Limb (tissue), 2 donors: ENCODE data around the gene DNAJC5G.
"Not testable (repeated sequence)": the region's sequence is repeated elsewhere in the genome, so short reads cannot be mapped to it uniquely, and the experiment has no call there.

ENCODE experiments used
- DNase-seq, 2 donors: peaks; one replicate each; pipeline ENCODE4 v3.0.0-alpha.2; 2016; ENCODE audit errors: extremely low spot score in 2 of 2

Gene DNAJC5G

GRCh38 chr2:27251766-27252165 lies 23.5 kb upstream of the DNAJC5G start:
- DNase-seq = no peak

DNA sequence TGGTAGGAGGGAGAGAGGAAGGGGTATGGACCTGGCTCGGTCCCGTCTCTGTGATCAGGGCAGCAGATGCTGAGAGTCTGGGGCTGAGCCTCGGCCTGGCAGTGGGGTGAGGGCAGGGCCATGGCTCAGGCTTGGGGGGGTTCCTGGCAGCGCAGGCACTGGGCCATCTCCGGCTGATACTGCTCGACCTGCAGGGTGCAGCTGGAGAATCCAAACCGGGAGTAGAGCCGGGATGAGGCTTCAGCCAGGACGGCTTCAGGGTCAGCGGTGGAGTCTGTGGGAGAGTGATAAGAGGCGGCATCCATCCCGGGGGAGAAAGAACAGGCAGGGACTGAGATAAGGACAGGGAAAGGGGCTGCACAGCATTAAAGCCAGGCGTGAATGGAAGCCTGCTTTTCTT lies 20.0 kb upstream of the DNAJC5G start:
- DNase-seq = no peak

GRCh38 chr2:27255660-27256059 lies 19.6 kb upstream of the DNAJC5G start:
- no peak for DNase-seq

DNA sequence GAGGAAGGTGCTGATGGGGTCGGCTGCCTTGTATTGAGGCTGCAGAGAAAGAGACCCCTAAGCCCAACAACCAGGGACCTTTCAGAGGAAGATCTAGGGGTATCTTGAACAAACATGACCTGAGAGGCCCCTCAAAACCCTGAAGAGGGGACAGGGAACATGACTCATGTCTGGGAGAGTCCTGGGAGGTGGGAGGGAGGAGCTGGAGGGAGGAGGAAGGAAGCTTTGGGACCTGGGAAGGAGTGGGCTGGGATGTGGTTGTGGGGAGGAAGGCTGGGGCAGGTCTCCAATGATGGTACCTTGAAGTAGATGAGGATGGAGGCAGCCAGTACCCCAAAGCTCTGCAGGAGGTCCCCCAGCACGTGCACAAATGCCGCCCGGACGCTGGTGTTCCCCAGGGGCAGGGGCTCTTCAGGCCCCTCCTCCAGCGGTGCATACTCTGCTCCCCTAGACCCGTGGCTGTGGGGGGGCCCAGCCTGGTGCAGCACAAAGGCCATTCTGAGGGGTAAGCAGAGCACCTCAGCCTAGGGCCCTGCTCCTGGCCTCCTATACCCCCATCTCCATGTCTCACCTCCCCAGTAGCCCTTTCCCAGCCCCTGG lies 18.3 kb upstream of the DNAJC5G start:
- DNase-seq = no peak

DNA sequence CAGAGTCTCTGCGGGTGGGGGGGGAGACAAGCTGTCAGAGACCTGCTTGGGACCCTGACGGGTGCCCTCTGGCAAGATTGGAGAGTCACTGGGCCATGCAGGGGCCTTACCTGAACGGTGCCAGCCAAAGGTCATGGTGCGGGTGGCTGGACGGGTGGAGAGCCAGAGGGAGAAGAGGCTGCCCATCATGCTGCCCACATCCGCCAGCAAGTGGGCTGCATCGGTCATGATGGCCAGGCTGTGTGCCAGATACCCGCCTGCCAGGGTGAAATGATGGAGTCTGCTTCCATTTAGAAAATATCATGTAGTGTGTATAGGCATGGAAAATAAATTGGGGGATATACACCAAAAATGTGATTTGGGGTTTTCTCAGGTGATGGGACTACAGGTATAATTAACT lies 17.2 kb upstream of the DNAJC5G start:
- no peak for DNase-seq

- no peak for DNase-seq
These were observed 13.8 kb upstream of the DNAJC5G start for GRCh38 chr2:27261241-27261925.

DNA sequence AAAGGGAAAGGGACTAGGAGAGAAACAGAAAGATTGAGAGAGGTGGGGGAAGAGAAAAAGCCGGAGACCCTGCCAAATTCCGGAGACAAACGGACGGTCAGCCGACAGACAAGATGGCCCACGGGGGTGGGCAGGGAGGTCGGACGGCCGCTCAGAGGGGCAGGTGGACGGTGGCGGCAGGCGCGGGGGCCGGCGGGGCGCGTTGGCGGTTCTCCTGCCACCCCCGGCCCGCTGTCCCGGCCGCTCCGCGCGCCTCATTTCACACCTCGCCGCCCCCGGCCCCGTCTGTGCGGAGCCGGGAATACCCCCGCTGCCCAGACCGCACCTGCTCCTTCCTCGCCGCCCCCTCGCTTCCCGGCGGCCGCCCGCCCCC lies 13.3 kb upstream of the DNAJC5G start:
- no peak for DNase-seq

DNA sequence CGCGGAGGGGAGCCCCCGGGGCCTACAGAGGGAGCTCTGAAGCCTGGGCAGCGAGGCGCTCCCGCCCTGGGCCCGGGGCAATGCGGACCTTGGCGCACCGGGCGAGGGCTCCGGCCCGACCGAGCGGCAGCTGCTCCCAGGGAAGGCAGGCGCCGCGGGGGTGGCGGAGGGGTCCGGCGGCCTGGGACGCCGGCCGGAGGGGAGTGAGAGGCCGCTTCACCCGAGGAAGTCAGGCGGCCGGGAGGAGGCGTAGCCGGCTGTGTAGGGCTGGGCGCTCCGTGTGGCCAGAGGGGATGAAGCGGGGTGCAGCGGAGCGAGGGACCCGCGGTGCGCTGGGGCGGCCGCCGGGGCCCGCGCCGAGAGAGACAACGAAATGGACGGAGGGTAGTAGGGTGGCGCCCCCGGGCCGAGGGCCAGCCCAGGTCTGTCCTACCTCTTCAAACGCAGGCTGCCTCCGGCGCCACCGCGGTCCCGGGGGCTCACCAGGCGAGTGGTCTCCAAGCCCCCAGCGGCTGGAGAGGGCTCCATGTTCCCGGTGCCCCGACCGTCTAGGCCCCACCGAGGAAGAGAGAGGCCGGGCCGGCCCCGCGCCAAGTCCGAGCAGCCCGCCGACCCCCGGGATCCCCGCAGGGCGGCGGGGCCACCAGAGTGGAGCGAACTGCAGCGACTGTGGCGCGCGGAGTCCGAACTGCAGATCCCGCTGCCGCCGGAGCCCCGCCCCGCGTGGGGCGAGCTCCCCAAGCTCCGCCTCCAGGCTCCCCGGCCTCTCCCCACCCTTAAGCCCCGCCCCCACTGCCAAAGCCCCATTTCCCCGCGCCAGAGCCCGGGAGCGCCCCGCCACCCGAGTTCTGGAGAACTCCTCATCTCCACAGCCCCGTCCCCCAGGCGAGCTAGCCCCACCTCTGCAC lies 12.6 kb upstream of the DNAJC5G start, which contains the start of gene SLC30A3:
TSS of gene SLC30A3 (minus strand) at position 669 of the 908 bp plus-strand sequence. CDS start at position 528, 141 bp downstream.
- peak; percentile 25 to 78 for DNase-seq

- no peak for DNase-seq
These were observed 11.7 kb upstream of the DNAJC5G start for GRCh38 chr2:27263287-27264252.

- no peak for DNase-seq
These were observed 10.9 kb upstream of the DNAJC5G start for GRCh38 chr2:27264253-27264752.

DNA sequence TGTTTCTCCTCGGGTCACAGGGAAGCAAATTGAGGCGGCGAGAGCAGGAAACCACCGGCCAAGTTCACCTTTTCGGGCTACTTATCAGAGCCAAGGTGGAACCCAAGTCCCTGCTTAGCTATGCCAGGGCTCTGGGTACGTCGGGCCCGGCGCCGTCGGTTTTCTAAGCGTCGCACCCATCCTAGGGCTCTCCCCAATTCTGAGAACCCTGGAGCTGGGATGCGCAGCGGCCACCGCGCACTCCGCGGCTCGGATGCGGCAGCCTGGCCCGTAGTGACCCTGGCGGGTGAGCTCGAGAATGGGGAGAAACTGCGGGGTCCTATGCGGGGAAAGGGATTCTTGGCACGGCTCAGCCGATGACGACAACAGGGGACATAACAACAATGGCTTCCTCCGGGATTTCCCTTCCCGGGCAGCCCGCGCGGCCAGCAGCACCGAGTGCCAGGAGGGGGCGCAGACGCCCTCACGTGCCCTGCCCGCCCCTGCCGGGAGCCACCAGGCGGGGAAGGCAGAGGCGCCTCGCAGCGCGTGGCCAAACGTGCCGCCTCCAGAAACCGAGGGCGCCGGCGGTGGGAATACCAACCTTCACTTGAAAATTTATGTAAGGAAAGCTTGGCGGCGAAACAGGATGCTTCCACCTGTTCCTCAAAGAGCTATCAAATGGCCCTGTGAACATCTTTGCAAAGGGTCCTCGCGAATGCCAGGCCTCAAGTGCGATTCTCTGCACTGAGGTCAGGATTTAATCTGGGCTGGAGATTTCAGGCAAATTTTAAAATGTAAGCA lies 10.3 kb upstream of the DNAJC5G start:
- DNase-seq = peak; percentile 48 to 79

DNA sequence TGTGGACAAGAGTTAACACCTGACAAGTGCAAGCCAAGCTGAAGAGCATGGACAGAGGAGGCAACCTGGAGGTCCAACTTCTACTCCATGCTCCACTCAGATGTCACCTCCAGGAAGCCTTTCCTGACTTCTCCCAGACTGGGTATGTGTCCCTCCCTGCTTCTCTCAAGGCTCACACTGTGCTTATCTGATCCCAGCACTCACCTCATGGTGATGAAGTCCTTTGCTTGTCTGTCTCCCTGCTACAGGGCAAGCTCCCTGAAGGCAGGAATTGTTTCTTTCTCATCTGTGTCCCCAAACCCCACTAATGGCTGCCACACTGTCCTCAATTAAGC lies 9.7 kb upstream of the DNAJC5G start:
- DNase-seq = no peak

DNA sequence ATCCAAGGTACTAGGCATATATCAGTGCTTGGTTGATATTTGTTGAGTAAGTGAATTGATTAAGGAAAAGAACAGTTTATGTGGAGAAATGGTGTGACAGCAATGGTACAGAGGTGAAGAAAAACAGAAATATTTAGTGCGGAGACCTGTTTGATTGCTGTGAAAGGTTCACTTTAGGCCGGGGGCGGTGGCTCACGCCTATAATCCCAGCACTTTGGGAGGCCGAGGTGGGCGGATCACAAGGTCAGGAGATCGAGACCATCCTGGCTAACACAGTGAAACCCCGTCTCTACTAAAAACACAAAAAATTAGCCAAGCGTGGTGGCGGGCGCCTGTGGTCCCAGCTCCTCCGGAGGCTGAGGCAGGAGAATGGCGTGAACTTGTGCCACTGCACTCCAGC lies 6.9 kb upstream of the DNAJC5G start:
- DNase-seq = not testable (repeated sequence)

- no peak for DNase-seq
These were observed 5.1 kb upstream of the DNAJC5G start for GRCh38 chr2:27270131-27270530.

GRCh38 chr2:27270670-27271069 lies 4.6 kb upstream of the DNAJC5G start:
- DNase-seq = no peak

DNA sequence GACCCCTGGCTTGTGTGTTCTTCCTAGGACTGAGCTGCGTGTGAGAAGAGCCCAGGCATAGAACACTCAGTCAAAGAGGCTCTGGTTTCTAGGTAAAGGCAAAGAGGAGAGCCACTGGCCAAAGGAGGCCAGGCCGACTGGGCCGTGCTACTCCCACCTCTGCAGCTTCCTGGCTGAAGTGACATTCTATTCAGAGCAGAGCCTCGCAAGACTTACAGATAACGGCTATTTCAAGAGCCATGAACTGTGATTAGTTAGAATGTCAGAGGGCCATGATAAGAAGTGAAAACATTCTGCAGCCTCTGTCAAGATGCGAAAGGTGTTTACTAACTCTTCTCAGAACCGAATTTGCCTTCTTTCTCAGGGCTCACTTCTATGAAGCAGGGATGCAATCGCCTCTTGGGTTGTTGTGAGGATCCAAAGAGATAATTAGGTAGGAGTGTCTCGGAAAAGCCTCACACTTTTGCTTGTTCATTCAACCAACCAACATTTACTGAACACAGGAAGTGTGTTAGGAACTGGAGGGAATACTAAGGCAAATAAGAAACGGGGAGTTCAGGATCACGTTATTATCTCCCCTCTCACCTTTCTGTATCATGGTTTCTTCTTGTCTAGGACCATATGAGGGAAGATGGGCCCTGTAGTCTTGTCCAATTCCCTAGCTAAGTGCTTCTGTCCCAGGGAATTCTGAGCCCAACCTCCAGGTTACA lies 3.4 kb upstream of the DNAJC5G start:
- DNase-seq = no peak

DNA sequence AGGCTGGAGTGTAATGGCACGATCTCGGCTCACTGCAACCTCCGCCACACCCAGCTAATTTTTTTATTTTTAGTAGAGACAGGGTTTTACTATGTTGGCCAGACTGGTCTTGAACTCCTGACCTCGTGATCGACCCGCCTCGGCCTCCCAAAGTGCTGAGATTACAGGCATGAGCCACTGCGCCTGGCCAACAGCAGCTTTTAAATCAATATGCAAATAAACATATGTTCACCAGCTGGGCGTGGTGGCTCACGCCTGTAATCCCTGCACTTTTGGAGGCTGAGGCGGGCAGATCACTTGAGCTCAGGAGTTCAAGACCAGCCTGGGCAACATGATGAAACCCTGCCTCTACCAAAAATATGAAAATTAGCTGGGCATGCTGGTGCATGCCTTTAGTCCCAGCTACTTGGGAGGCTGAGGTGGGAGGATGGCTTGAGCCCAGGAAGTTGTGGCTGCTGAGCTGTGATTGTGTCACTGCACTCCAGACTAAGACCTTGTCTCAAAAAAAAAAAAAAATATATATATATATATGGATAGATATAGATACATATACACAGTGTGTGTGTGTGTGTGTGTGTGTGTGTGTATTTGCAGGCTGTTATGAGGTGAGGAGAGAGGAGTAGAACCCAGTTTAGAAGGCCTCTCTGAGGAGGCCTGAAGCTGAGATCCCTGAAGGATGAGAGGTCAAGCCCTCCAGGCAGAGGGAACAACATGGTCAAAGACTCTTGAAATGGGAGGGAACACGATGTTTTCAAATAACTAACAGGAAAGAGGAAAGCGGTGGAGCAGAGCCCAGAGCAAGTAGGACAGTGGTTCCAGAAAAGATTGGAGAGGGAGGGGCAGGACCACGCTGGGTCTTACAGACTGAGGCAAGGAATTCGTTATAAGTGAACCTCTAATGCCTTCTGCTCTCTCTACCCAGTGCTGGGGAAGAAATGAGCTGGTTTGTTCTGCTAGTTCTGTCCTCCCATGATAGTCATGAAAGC lies 2.4 kb upstream of the DNAJC5G start:
- DNase-seq = not testable (repeated sequence)

DNA sequence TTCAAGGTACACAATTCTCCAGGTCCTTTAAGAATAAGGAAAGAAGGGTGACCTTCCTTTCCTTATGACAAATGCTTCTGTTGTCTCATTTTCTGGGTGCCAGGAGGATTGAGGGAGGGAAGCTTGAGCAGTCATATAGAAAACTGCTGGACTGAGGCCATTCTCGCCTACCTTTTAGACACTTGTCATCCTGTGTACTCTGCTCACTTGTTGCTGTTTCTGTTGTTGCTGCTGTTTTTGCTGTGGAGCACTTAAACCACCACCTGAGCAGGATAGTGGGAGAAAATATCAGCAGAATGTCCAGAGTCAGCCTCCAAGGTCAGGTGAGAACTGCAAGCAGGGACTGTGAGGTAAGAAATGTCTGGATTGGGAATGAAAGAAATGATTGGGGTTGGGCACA lies 2.8 kb downstream of the DNAJC5G start:
- DNase-seq = no peak
